LNCaP clone FGC (cell line): ENCODE measurements around the gene SPATA18.
"Not testable (repeated sequence)": the region's sequence is repeated elsewhere in the genome, so short reads cannot be mapped to it uniquely, and the experiment has no call there.

Source experiments
- DNase-seq: peaks from one replicate; pipeline ENCODE4 v3.0.0-alpha.2; 2011; ENCODE audit warnings: low read depth
- H3K4me3 ChIP-seq: 2 replicates; pipeline ENCODE4 v1.5.1; 2011; ENCODE audit warnings: mild to moderate bottlenecking, low read depth, low read length, control low read depth
- CTCF ChIP-seq: IDR thresholded peaks from 2 replicates; pipeline ENCODE4 v1.5.1; 2012; ENCODE audit warnings: mild to moderate bottlenecking; ENCODE audit not compliant: control insufficient read depth, insufficient read depth; ENCODE audit errors: extremely low read depth

The SPATA18 gene

GRCh38 chr4:52071791-52072546 lies 20.9 kb downstream of the SPATA18 start:
- no peak overlapping the region for H3K4me3 ChIP-seq
- TF ChIP-seq CTCF, result no peak
- no peak for DNase-seq

GRCh38 chr4:52076731-52077130 lies 25.6 kb downstream of the SPATA18 start:
- DNase-seq, result no peak
- no peak for TF ChIP-seq CTCF
- H3K4me3 ChIP-seq, result no peak overlapping the region

GRCh38 chr4:52079659-52080058 lies 28.6 kb downstream of the SPATA18 start:
- H3K4me3 ChIP-seq, result no peak overlapping the region
- no peak for TF ChIP-seq CTCF
- DNase-seq, result no peak

- no peak for TF ChIP-seq CTCF
- no peak for DNase-seq
- no peak overlapping the region for H3K4me3 ChIP-seq
These were observed 30.1 kb downstream of the SPATA18 start for GRCh38 chr4:52081216-52081615.

GRCh38 chr4:52086425-52086824 lies 35.3 kb downstream of the SPATA18 start:
- not testable (repeated sequence) for H3K4me3 ChIP-seq, DNase-seq

GRCh38 chr4:52091801-52092200 lies 40.7 kb downstream of the SPATA18 start:
- DNase-seq, result no peak
- no peak overlapping the region for H3K4me3 ChIP-seq
- no peak for TF ChIP-seq CTCF

- no peak overlapping the region for H3K4me3 ChIP-seq
- DNase-seq, result no peak
- no peak for TF ChIP-seq CTCF
These were observed 42.4 kb downstream of the SPATA18 start for GRCh38 chr4:52093466-52093865.
